Mesenteric fat pad (tissue), 1 donor: ENCODE results near the gene BDH2. TPM values are rescaled to one million over a fixed set of nuclear protein-coding genes. Genes with fewer than 3 reads are reported as not detected.

Source experiments
- DNase-seq: peaks from one replicate; pipeline ENCODE4 v3.0.0-alpha.2; 2020; ENCODE audit warnings: low spot score
- total RNA-seq: library from RNA; stranded (reverse); fragmentation: NEBNext Ultra II Directional; extraction: Animal tissue kit (Norgen Biotek cat#: 25700); gene quantifications from one replicate; pipeline ENCODE4 v1.2.1, GENCODE V29; 2021
- donor health status: DM: yes; HTN: yes; CAD: no.

The BDH2 gene
- total RNA-seq, 1 donor from 2014 or later: 31.4 TPM

GRCh38 chr4:103029300-103029699, 70.3 kb downstream of the BDH2 start:
- DNase-seq: no peak

Other genes starting within 250 kb of the BDH2 start
- gene CISD2, start 230.8 kb downstream of the BDH2 start, total RNA-seq: 25.7 TPM
- 0.87 TPM for gene SLC9B1, start 80.1 kb downstream of the BDH2 start, total RNA-seq
- gene SLC9B2, start 23.1 kb downstream of the BDH2 start, total RNA-seq: 17.2 TPM
- gene CENPE, start 98.5 kb upstream of the BDH2 start, total RNA-seq: 1.2 TPM